Stimulated activated CD4-positive, alpha-beta T cell treated with anti-CD3 and anti-CD28 coated beads, Interleukin-12 subunit alpha, Interleukin-12 subunit beta, amount 100 ng/mL, for 48 hours (primary cell): ENCODE data around the gene GABRG3.

ENCODE experiments used
- DNase-seq, 3 donors: peaks; one replicate each; pipeline ENCODE4 v3.0.0-alpha.2; 2020; ENCODE audit warnings: low read depth in 2 of 3, low spot score in 1 of 3

Gene GABRG3

GRCh38 chr15:27491666-27492621 is 521.0 kb downstream of the GABRG3 start:
- no peak for DNase-seq

- no peak for DNase-seq
Measured at GRCh38 chr15:27495963-27496459, 525.0 kb downstream of the GABRG3 start.

GRCh38 chr15:27498700-27499099 is 527.7 kb downstream of the GABRG3 start:
- DNase-seq: no peak

GRCh38 chr15:27499191-27499590 is 528.2 kb downstream of the GABRG3 start:
- DNase-seq: no peak

GRCh38 chr15:27499719-27500118 is 528.7 kb downstream of the GABRG3 start:
- no peak for DNase-seq

GRCh38 chr15:27500206-27500605 is 529.2 kb downstream of the GABRG3 start:
- DNase-seq: no peak

GRCh38 chr15:27506752-27507151 is 535.8 kb downstream of the GABRG3 start:
- no peak for DNase-seq

GRCh38 chr15:27509014-27509413 is 538.0 kb downstream of the GABRG3 start:
- no peak for DNase-seq

- no peak for DNase-seq
Measured at GRCh38 chr15:27512281-27513001, 541.5 kb downstream of the GABRG3 start.

GRCh38 chr15:27514526-27514925 is 543.5 kb downstream of the GABRG3 start:
- no peak for DNase-seq

GRCh38 chr15:27527490-27528067 is 556.6 kb downstream of the GABRG3 start:
- DNase-seq: no peak

GRCh38 chr15:27529399-27529798 is 558.4 kb downstream of the GABRG3 start:
- DNase-seq: no peak

- no peak for DNase-seq
Measured at GRCh38 chr15:27530994-27531393, 560.0 kb downstream of the GABRG3 start.

GRCh38 chr15:27532358-27532757 is 561.4 kb downstream of the GABRG3 start:
- DNase-seq: no peak

GRCh38 chr15:27535445-27536129 is 564.6 kb downstream of the GABRG3 start:
- no peak for DNase-seq

GRCh38 chr15:27538325-27538724 is 567.3 kb downstream of the GABRG3 start:
- DNase-seq: no peak

- DNase-seq: no peak
Measured at GRCh38 chr15:27541581-27541980, 570.6 kb downstream of the GABRG3 start.

- DNase-seq: no peak
Measured at GRCh38 chr15:27545494-27546255, 574.7 kb downstream of the GABRG3 start.

- DNase-seq: no peak
Measured at GRCh38 chr15:27549746-27550145, 578.8 kb downstream of the GABRG3 start.

- DNase-seq: no peak
Measured at GRCh38 chr15:27550635-27551034, 579.7 kb downstream of the GABRG3 start.
